Activated CD8-positive, alpha-beta T cell treated with anti-CD3 and anti-CD28 coated beads for 36 hours (primary cell): ENCODE results near the gene DNAH6. TPM values are rescaled to one million over a fixed set of nuclear protein-coding genes. Genes with fewer than 3 reads are reported as not detected.

Experiments
- ATAC-seq: fragments of 200-7000 bp; cut with Tn5 transposase; one replicate; pipeline ENCODE4 v1.10.0; 2021; ENCODE audit warnings: mild to moderate bottlenecking, moderate library complexity
- CTCF ChIA-PET: fragments of 350-600 bp; sonication (Branson Sonifier 250); formaldehyde crosslinking; loops from one replicate; lab custom pipeline; 2021; ENCODE audit warnings: antibody characterized with exemption; lab: Charles Lee
- POLR2A ChIA-PET: fragments of 350-600 bp; sonication (Branson Sonifier 250); formaldehyde crosslinking; loops from one replicate; lab custom pipeline; 2021; ENCODE audit warnings: antibody characterized with exemption; lab: Charles Lee
- DNase-seq: peaks from one replicate; pipeline ENCODE4 v3.0.0-alpha.2; 2020
- H3K27ac Mint-ChIP-seq: one replicate; pipeline ENCODE4 v1.8.0; 2021; ENCODE audit warnings: mild to moderate bottlenecking, mixed read lengths
- H3K27me3 Mint-ChIP-seq: one replicate; pipeline ENCODE4 v1.8.0; 2021; ENCODE audit warnings: mixed read lengths
- H3K36me3 Mint-ChIP-seq: one replicate; pipeline ENCODE4 v1.8.0; 2021; ENCODE audit warnings: low read depth, mixed read lengths
- H3K4me1 Mint-ChIP-seq: one replicate; pipeline ENCODE4 v1.8.0; 2021; ENCODE audit warnings: low read depth, mixed read lengths
- H3K4me3 Mint-ChIP-seq: one replicate; pipeline ENCODE4 v1.8.0; 2021; ENCODE audit warnings: mild to moderate bottlenecking, moderate library complexity, mixed read lengths
- H3K9me3 Mint-ChIP-seq: one replicate; pipeline ENCODE4 v1.8.0; 2021; ENCODE audit warnings: mixed read lengths
- intact Hi-C: fragments of 100-400 bp; cut with micrococcal nuclease; formaldehyde crosslinking; loops from one replicate; pipeline ENCODE4 v1.10.0; 2022
- total RNA-seq, 2 experiments: library from RNA; stranded (reverse); gene quantifications; one replicate each; pipeline ENCODE4 v1.2.3, GENCODE V29; 2021
- TF ChIP-seq, protein P1 (sequence below): fragments of 200-600 bp; IDR thresholded peaks from one replicate; pipeline ENCODE4 v1.8.0; 2022; ENCODE audit warnings: antibody characterized with exemption, mild to moderate bottlenecking

DNAH6 gene
- total RNA-seq, 2 experiments from 2014 or later = 0.90 to 1.3 TPM

DNA sequence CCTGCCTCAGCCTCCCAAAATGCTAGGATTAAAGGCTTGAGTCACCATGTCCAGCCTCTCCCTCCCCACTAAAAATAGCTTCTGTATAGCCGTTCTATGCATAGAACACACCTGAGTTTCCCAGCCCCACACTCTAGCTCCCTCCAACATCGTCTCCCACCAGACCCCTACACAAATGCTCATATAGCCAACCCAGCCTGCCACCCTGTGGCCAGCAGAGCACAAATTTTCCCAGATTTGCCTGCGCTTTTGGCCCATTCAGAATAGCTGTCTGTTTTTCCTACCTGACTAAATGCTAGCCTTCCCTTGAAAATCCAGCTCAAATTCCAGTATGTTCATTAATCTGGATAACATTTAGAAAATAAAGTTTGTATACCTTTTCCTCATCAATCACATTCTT lies 341.8 kb downstream of the DNAH6 start:
- Mint-ChIP-seq H3K4me1 (peaks cover 93% of the 10 kb centered on the region), H3K4me3 (no peak overlapping the region), H3K27me3 (no peaks in the 10 kb centered on the region), H3K9me3 (peaks cover 13% of the 10 kb centered on the region), H3K27ac (peak overlapping the region; percentile 93), H3K36me3 (peaks cover 76% of the 10 kb centered on the region)
- ChIA-PET POLR2A (interaction anchor here (1.0 to 2.7 kb wide), 7 partner anchors 9 to 81 kb away, joined by 3 to 18 read pairs (median 6); no protein-coding TSS in a partner anchor), CTCF (interaction anchor here (0.7 to 3.0 kb wide), 16 partner anchors 8 to 442 kb away, joined by 3 to 19 read pairs (median 4); no protein-coding TSS in a partner anchor)
- no peak for DNase-seq
- TF ChIP-seq, protein P1, sequence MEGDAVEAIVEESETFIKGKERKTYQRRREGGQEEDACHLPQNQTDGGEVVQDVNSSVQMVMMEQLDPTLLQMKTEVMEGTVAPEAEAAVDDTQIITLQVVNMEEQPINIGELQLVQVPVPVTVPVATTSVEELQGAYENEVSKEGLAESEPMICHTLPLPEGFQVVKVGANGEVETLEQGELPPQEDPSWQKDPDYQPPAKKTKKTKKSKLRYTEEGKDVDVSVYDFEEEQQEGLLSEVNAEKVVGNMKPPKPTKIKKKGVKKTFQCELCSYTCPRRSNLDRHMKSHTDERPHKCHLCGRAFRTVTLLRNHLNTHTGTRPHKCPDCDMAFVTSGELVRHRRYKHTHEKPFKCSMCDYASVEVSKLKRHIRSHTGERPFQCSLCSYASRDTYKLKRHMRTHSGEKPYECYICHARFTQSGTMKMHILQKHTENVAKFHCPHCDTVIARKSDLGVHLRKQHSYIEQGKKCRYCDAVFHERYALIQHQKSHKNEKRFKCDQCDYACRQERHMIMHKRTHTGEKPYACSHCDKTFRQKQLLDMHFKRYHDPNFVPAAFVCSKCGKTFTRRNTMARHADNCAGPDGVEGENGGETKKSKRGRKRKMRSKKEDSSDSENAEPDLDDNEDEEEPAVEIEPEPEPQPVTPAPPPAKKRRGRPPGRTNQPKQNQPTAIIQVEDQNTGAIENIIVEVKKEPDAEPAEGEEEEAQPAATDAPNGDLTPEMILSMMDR = peak; percentile 32
- intact Hi-C loops = no loop called here
- no peak for ATAC-seq

DNA sequence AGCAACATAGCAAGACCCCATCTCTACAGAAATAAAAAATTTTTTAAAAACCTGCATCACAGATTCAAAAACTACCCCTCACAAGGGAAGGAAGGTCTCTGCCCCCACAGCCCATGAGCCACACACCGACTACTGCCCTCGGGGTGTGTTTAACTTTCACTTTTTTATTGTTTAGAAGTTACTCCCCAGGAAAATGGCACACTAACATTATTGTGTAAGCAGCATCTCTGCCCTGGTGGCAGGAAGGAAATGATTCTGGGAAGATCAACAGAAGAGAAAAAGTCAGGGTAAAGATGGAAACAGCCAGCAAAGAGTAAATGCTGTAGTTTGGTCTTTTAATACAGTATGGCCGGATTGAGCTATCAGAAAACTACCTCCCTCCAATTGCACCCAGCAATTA lies 342.6 kb downstream of the DNAH6 start:
- peak overlapping the region; percentile 44 for H3K4me3 Mint-ChIP-seq
- intact Hi-C loops = no loop called here

DNA sequence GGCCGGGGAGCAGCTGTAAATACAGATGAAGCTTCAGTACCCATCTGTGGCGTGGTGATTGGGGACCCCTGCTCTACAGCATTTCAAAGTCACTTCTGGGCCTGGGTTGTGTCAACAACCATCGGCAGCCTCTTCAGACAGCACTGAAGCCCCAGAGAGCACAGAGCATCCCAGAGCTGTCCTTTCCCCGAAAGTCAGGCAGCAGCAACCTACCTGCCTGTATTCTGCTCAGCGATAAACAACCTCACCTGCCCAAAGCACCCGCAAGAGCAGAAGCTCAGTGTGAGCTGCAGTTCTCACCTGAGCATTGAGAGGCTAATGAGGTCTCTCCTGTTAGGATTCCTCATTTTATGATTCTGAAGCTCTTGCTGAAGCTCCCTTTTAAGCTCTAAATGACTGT lies 345.2 kb downstream of the DNAH6 start:
- CTCF ChIA-PET = interaction anchor here (1.0 to 2.8 kb wide), 8 partner anchors 10 to 131 kb away, joined by 3 to 18 read pairs (median 6); partner anchors contain the start of gene TRABD2A
- H3K27ac Mint-ChIP-seq = peak overlapping the region; percentile 81
- H3K9me3 Mint-ChIP-seq = no peaks in the 10 kb centered on the region
- POLR2A ChIA-PET = interaction anchor here (0.8 to 2.4 kb wide), 12 partner anchors 9 to 345 kb away, joined by 3 to 12 read pairs (median 4); partner anchors contain the start of gene TRABD2A
- no peak for ATAC-seq
- peaks cover 68% of the 10 kb centered on the region for H3K36me3 Mint-ChIP-seq
- TF ChIP-seq, protein P1 = no peak
- DNase-seq = no peak
- H3K4me1 Mint-ChIP-seq = peaks cover 93% of the 10 kb centered on the region
- H3K27me3 Mint-ChIP-seq = no peaks in the 10 kb centered on the region
- peak overlapping the region; percentile 33 for H3K4me3 Mint-ChIP-seq
- intact Hi-C loops = no loop called here

More for the DNA sequence above, 342.6 kb downstream of the DNAH6 start:
- ChIA-PET CTCF (interaction anchor here (1.2 to 3.0 kb wide), 7 partner anchors 8 to 361 kb away, joined by 3 to 19 read pairs (median 5); no protein-coding TSS in a partner anchor), POLR2A (interaction anchor here (1.0 to 1.9 kb wide), 3 partner anchors 9 to 47 kb away, joined by 4 to 8 read pairs (median 6); partner anchors contain the start of gene TMSB10)
- Mint-ChIP-seq H3K4me1 (peaks cover 93% of the 10 kb centered on the region), H3K36me3 (peaks cover 73% of the 10 kb centered on the region), H3K27me3 (no peaks in the 10 kb centered on the region), H3K27ac (peak overlapping the region; percentile 84), H3K9me3 (peaks cover 9% of the 10 kb centered on the region)
- ATAC-seq (no peak), DNase-seq (no peak)
- TF ChIP-seq, protein P1 = no peak

DNA sequence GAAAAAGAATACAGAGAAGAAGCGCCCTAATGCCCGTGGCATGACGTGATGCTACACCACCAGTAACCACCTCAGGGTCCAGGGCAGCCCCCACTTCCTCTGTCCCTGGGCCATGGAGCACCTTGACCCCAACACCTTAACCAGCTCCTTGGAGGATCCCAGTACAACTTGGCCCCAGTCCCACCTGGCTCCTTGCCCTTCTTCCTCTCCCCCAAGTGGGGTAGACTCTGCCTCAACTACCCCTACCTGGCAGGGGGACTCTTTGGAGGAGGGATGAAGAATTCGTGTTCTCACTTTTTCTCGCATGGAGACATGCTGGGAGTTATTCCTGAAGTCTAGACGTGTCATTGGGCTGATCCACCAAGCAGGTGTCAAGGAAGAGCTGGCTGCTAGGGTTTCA lies 345.7 kb downstream of the DNAH6 start:
- H3K4me3 Mint-ChIP-seq = peak overlapping the region; percentile 33
- H3K9me3 Mint-ChIP-seq = no peaks in the 10 kb centered on the region
- intact Hi-C loops = no loop called here
- H3K27ac Mint-ChIP-seq = peak overlapping the region; percentile 81
- H3K4me1 Mint-ChIP-seq = peaks cover 93% of the 10 kb centered on the region
- no peak for DNase-seq
- ChIA-PET CTCF (interaction anchor here (0.9 to 2.8 kb wide), 9 partner anchors 9 to 327 kb away, joined by 3 to 18 read pairs (median 5); partner anchors contain the start of gene TRABD2A), POLR2A (interaction anchor here (0.9 to 2.4 kb wide), 12 partner anchors 9 to 345 kb away, joined by 3 to 12 read pairs (median 4); partner anchors contain the start of gene TRABD2A)
- peaks cover 65% of the 10 kb centered on the region for H3K36me3 Mint-ChIP-seq
- no peaks in the 10 kb centered on the region for H3K27me3 Mint-ChIP-seq
- ATAC-seq = no peak
- TF ChIP-seq, protein P1 = no peak
